Transverse colon (tissue), 4 donors: ENCODE data around the gene PKD1. TPM values are rescaled to one million over a fixed set of nuclear protein-coding genes. Genes with fewer than 3 reads are reported as not detected.

Experiments
- DNase-seq: peaks from one replicate; pipeline ENCODE4 v3.0.0-alpha.2; 2019
- H3K27ac ChIP-seq, 4 donors: fragments of 200-600 bp; sonication (generic); 2 replicates each; pipeline ENCODE4 v1.5.1; 2016 to 2018; ENCODE audit warnings: inconsistent platforms in 4 of 4
- H3K27me3 ChIP-seq: fragments of 200-600 bp; sonication (generic); 2 replicates; pipeline ENCODE4 v1.5.1; 2017; ENCODE audit warnings: inconsistent platforms
- H3K36me3 ChIP-seq, 4 donors: fragments of 200-600 bp; sonication (generic); 2 replicates each; pipeline ENCODE4 v1.5.1; 2017 to 2019; ENCODE audit warnings: inconsistent platforms in 4 of 4
- H3K4me1 ChIP-seq, 4 donors: fragments of 200-600 bp; sonication (generic); 2 replicates each; pipeline ENCODE4 v1.5.1; 2017 to 2020; ENCODE audit warnings: inconsistent platforms in 4 of 4
- H3K4me3 ChIP-seq, 4 donors: fragments of 200-600 bp; sonication (generic); 1 replicate in 1 of 4; 2 replicates in 3 of 4; pipeline versions ENCODE4 v1.5.1 to v1.6.1; 2017 to 2019; ENCODE audit warnings: inconsistent platforms in 4 of 4
- H3K9me3 ChIP-seq, 2 donors: fragments of 200-600 bp; sonication (generic); 2 replicates each; pipeline ENCODE4 v1.5.1; 2017 to 2019; ENCODE audit warnings: inconsistent platforms in 2 of 2
- EP300 ChIP-seq: sonication (generic); formaldehyde crosslinking; IDR thresholded peaks from one replicate; pipeline ENCODE4 v1.6.1; 2017; ENCODE audit warnings: antibody characterized with exemption, low read depth
- POLR2A ChIP-seq: fragments of 450-650 bp; IDR thresholded peaks from one replicate; pipeline ENCODE4 v1.6.1; 2016; ENCODE audit warnings: antibody characterized with exemption, mild to moderate bottlenecking, moderate library complexity
- POLR2AphosphoS5 ChIP-seq, 3 donors: sonication (generic); formaldehyde crosslinking; IDR thresholded peaks; one replicate each; pipeline ENCODE4 v1.6.1; 2016; ENCODE audit warnings: antibody characterized with exemption in 3 of 3
- WGBS, 2 donors: methylation state at CpG; one replicate each; pipeline ENCODE4 v1.1.5; 2018; ENCODE audit warnings: low coverage in 1 of 2; 5-methylcytosine and 5-hydroxymethylcytosine counted together
- in situ Hi-C, 4 donors: fragments of 200-750 bp; cut with MboI; loops; one replicate each; pipeline versions ENCODE4 v1.15.0 to v1.15.1; 2017; ENCODE audit warnings: low sequenced_read_pairs in 3 of 4, low pct_ligation_motif_present in 1 of 4, low pct_unique_long_range_greater_than_20kb in 1 of 4
- intact Hi-C: fragments of 100-400 bp; cut with DNase I; formaldehyde crosslinking; loops from one replicate; pipeline ENCODE4 v1.15.1; 2023; ENCODE audit warnings: low total_unique reads
- total RNA-seq, 4 donors: library from RNA; depleted of rRNA; stranded (reverse); fragments of >200 nt; gene quantifications; one replicate each; pipeline ENCODE4 v1.1.0, GENCODE V29; 2016
- TF ChIP-seq, protein P1 (sequence below), 5 experiments: fragments of 200-600 bp in 3 of 5; fragments of 450-650 bp in 2 of 5; sonication (generic) in 3 of 5; IDR thresholded peaks; 1 replicate in 2 of 5; 2 replicates in 3 of 5; pipeline ENCODE4 v1.5.1; 2016 to 2017; ENCODE audit warnings: antibody characterized with exemption in 5 of 5, inconsistent platforms in 3 of 5, mild to moderate bottlenecking in 2 of 5, moderate library complexity in 1 of 5

The PKD1 gene
- total RNA-seq, 4 donors from 2014 or later, result 131 to 1,015 (median 289) TPM

- peaks cover 0 to 34% (median 5%) of the 10 kb centered on the region in 4 donors for H3K36me3 ChIP-seq
- H3K4me1 ChIP-seq, result no peaks in the 10 kb centered on the region
- no peak for DNase-seq
- in situ Hi-C loops (no loop called here), intact Hi-C loops (no loop called here)
- H3K27me3 ChIP-seq, result no peaks in the 10 kb centered on the region
- no peak for TF ChIP-seq POLR2AphosphoS5 (IDR thresholded peaks at IDR 0.05)
- TF ChIP-seq, protein P1, sequence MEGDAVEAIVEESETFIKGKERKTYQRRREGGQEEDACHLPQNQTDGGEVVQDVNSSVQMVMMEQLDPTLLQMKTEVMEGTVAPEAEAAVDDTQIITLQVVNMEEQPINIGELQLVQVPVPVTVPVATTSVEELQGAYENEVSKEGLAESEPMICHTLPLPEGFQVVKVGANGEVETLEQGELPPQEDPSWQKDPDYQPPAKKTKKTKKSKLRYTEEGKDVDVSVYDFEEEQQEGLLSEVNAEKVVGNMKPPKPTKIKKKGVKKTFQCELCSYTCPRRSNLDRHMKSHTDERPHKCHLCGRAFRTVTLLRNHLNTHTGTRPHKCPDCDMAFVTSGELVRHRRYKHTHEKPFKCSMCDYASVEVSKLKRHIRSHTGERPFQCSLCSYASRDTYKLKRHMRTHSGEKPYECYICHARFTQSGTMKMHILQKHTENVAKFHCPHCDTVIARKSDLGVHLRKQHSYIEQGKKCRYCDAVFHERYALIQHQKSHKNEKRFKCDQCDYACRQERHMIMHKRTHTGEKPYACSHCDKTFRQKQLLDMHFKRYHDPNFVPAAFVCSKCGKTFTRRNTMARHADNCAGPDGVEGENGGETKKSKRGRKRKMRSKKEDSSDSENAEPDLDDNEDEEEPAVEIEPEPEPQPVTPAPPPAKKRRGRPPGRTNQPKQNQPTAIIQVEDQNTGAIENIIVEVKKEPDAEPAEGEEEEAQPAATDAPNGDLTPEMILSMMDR (IDR thresholded peaks at IDR 0.05), result no peak
- TF ChIP-seq EP300, result no peak
- TF ChIP-seq POLR2A, result no peak
- H3K9me3 ChIP-seq, result no peaks in the 10 kb centered on the region
- WGBS, 2 donors, result 98% methylated on average over 26 of the region's 28 CpGs; no CpG with 5 or more reads in 1 of the 2 donors
- H3K27ac ChIP-seq, result no peak overlapping the region
- no peak overlapping the region for H3K4me3 ChIP-seq
Measured at GRCh38 chr16:2062801-2063200, 72.9 kb downstream of the PKD1 start.

GRCh38 chr16:2061526-2061925 lies 74.2 kb downstream of the PKD1 start:
- Histone ChIP-seq H3K36me3 (peaks cover 0 to 24% (median 5%) of the 10 kb centered on the region in 4 donors), H3K4me3 (no peak overlapping the region), H3K27me3 (no peaks in the 10 kb centered on the region), H3K9me3 (no peaks in the 10 kb centered on the region), H3K4me1 (no peaks in the 10 kb centered on the region), H3K27ac (no peak overlapping the region)
- DNase-seq, result no peak
- in situ Hi-C loops, result no loop called here
- TF ChIP-seq POLR2A, result no peak
- TF ChIP-seq POLR2AphosphoS5 (IDR thresholded peaks at IDR 0.05), result no peak
- TF ChIP-seq, protein P1 (IDR thresholded peaks at IDR 0.05), result no peak
- TF ChIP-seq EP300, result no peak
- intact Hi-C loops, result no loop called here
- 93% methylated on average over 11 of the region's 13 CpGs; no CpG with 5 or more reads in 1 of the 2 donors for WGBS, 2 donors

GRCh38 chr16:2061023-2061422 lies 74.7 kb downstream of the PKD1 start:
- TF ChIP-seq POLR2AphosphoS5 (IDR thresholded peaks at IDR 0.05) (no peak), EP300 (no peak)
- TF ChIP-seq, protein P1 (IDR thresholded peaks at IDR 0.05), result no peak
- no peak for DNase-seq
- WGBS, 2 donors, result 96% methylated on average over 17 of the region's 18 CpGs; no CpG with 5 or more reads in 1 of the 2 donors
- Histone ChIP-seq H3K4me1 (no peaks in the 10 kb centered on the region), H3K4me3 (no peak overlapping the region), H3K9me3 (no peaks in the 10 kb centered on the region), H3K36me3 (peaks cover 0 to 19% (median 5%) of the 10 kb centered on the region in 4 donors), H3K27me3 (no peaks in the 10 kb centered on the region), H3K27ac (no peak overlapping the region)
- in situ Hi-C loops, result no loop called here
- intact Hi-C loops, result no loop called here

DNA sequence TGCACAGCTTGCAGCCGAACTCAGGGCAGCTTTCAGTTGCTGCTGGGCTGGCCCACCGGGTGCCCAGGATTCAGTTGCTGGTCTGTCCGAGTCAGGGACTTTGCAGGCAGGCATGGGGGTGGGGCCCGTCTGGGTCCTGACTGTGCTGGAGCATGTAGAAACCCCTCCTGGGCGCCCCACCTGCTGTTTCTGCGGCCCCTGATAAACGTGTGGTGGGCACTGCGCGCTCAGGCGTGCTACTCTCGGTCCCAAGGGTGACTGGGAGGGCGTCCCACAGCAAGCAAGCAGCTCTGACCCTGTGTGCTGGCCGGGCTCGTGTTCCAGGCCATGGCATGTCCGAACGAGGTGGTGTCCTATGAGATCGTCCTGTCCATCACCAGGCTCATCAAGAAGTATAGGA lies 75.4 kb downstream of the PKD1 start:
- no peak overlapping the region for H3K27ac ChIP-seq
- no peak overlapping the region for H3K4me3 ChIP-seq
- no peaks in the 10 kb centered on the region for H3K4me1 ChIP-seq
- peaks cover 0 to 18% (median 5%) of the 10 kb centered on the region in 4 donors for H3K36me3 ChIP-seq
- intact Hi-C loops, result no loop called here
- WGBS, 2 donors, result 84% methylated on average over 16 of the region's 17 CpGs; no CpG with 5 or more reads in 1 of the 2 donors
- H3K27me3 ChIP-seq, result no peaks in the 10 kb centered on the region
- in situ Hi-C loops, result no loop called here
- DNase-seq, result no peak
- H3K9me3 ChIP-seq, result no peaks in the 10 kb centered on the region
- TF ChIP-seq EP300, result no peak
- no peak for TF ChIP-seq POLR2A
- TF ChIP-seq, protein P1 (IDR thresholded peaks at IDR 0.05), result no peak
- TF ChIP-seq POLR2AphosphoS5 (IDR thresholded peaks at IDR 0.05), result no peak
